ENCODE data around the gene TMEM51. TPM values are rescaled to one million over a fixed set of nuclear protein-coding genes. Genes with fewer than 3 reads are reported as not detected.

TMEM51 gene
- polyA plus RNA-seq, 1 donor from 2014 or later = not detected

DNA sequence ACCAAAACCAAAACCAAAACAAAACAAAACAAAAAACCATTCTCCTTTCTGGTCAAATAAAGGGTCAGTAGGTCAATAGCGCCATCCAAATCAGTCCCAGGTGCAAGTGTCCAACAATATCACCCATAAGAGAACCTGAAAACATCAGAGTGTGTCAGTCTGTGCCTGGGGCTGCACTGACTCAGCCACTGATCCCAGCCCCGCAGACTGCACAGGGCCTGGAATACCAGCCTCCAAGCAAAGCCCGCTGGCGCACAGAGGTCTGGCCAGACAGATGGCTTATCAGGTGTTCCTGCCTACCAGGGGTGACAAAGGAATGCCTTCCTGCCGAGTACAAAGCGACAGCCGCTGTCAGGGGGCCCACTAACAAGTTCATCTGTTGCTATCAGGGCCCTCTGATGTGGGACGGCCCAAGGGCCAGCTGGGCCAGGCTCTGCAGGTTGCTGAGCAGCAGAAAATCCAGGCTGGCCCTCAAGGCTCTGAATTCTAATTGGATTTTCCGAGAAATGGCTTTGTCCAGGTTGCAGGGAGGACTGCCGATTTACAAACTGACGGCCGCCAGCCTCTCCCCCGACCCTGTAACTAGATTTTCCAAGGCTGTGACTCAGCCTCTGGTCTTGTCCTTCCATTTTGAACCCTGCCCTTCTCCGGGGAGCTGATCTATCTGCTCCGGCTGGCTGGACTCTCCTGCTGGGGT is 13.7 kb upstream of the TMEM51 start:
- H3K27ac Mint-ChIP-seq = peak overlapping the region in 1 of 3 donors; percentile 64
- peaks cover 0 to 4% (median 2%) of the 10 kb centered on the region in 3 donors for H3K9me3 Mint-ChIP-seq
- H3K4me3 Mint-ChIP-seq = no peak overlapping the region
- H3K4me1 Mint-ChIP-seq = no peaks in the 10 kb centered on the region
- H3K27me3 Mint-ChIP-seq = peaks cover 36% of the 10 kb centered on the region
- no peaks in the 10 kb centered on the region for H3K36me3 Mint-ChIP-seq

DNA sequence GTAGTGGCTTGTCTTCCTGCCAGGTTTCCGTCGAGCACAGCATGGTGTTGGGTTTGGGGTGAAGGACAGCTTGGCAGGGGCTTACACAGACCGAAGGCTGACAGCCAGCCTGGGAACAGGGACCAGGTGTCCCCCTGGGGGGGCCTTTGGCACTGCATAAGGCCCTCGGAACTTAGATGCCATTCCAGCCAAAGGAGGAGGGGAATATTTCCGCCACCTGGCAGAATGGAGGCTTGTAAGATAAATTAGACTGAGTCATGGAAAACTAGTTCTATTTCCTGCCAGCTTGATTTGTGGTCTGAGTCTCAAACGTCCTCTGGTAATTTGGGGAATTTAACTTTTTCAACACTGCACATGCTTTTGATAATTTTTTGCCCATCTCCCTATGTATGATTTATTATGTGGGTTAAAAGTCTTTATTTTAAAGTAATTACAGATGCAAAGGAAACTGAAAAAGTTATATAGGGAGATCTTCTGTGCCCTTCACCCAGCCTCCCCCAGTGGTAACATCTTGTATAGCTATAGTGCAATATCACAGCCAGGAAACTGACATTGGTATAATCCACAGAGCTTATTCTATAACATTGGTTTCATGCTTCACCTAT is 11.5 kb upstream of the TMEM51 start:
- H3K36me3 Mint-ChIP-seq = no peaks in the 10 kb centered on the region
- H3K4me1 Mint-ChIP-seq = no peaks in the 10 kb centered on the region
- no peak overlapping the region for H3K27ac Mint-ChIP-seq
- H3K27me3 Mint-ChIP-seq = peaks cover 33% of the 10 kb centered on the region
- H3K9me3 Mint-ChIP-seq = peaks cover 0 to 4% (median 2%) of the 10 kb centered on the region in 3 donors
- no peak overlapping the region for H3K4me3 Mint-ChIP-seq

DNA sequence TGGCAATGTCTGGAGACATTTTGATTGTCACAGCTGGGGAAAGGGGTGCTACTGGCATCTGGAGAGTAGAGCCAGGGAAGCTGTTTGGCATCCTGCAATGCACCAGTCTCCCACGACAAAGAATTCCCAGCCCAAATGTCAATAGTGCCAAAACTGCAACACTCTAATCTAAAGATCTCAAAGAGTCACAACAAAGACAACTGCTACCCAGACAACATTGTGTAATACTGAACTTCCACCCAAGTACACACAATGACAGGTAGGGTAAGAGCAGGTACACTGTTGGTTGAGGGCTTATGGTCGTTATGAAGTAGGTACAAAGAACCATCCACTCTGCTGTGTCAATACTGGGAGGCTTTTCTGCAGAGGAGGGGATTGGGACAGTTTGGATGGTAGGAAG is 8.2 kb upstream of the TMEM51 start:
- H3K9me3 Mint-ChIP-seq = peaks cover 0 to 2% (median 0%) of the 10 kb centered on the region in 3 donors
- H3K27me3 Mint-ChIP-seq = peaks cover 33% of the 10 kb centered on the region

DNA sequence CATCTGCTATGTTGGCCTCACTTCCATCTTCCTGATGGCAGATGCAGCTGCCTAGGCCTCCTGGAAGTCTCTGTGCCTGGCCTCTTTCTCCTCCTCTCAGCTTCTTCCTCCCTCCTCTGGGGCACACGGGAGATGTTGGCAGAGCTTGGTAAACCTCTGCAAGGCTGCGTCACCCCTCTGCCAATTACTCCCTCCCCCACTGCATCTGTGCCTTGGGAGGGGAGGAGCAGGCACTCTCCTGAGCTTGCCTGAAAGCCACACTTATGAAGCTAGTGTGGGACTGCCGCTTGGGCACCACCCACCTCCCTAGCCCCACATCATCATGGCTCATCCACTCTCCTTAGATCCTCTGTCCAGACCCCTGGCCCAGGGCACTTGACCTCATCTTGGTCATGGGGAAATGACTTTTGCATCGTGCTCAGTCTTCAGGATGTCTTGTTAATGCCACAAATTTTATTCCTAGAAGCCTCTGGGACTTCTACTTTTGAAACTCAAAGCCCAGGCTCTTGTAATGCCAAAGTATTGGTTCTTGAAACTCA is 7.3 kb upstream of the TMEM51 start:
- H3K27ac Mint-ChIP-seq = no peak overlapping the region
- peak overlapping the region in 1 of 4 donors; percentile 33 for H3K4me3 Mint-ChIP-seq
- H3K27me3 Mint-ChIP-seq = peaks cover 30% of the 10 kb centered on the region

More for the DNA sequence above, 8.2 kb upstream of the TMEM51 start:
- Mint-ChIP-seq H3K27ac (no peak overlapping the region), H3K4me3 (peak overlapping the region in 1 of 4 donors; percentile 18), H3K36me3 (no peaks in the 10 kb centered on the region), H3K4me1 (no peaks in the 10 kb centered on the region)

DNA sequence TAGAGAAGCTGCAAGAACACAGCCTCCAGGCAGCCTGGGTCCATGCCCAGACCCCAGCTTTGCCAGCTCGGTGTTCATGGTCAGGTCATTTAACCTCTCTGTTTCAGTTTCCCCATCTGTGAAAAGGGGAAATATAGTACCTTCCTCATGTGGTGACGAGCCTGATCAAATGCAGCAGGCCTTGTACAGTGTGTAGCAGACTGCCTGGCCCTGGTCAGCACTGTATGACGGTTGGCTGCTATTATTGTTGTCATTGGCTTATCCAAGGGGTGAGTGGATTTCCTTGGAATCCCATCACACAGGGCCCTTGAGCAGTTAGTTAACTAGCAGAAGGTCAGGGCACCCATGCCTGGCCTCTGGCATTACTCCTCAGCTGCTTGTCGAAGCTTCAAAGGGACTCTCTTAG is 6.6 kb upstream of the TMEM51 start:
- Mint-ChIP-seq H3K4me1 (peaks cover 0 to 5% (median 0%) of the 10 kb centered on the region in 3 donors), H3K36me3 (no peaks in the 10 kb centered on the region), H3K27me3 (peaks cover 32% of the 10 kb centered on the region)

More for the DNA sequence above, 7.3 kb upstream of the TMEM51 start:
- Mint-ChIP-seq H3K36me3 (no peaks in the 10 kb centered on the region), H3K4me1 (peaks cover 0 to 4% (median 0%) of the 10 kb centered on the region in 3 donors), H3K9me3 (peaks cover 0 to 5% (median 0%) of the 10 kb centered on the region in 3 donors)

DNA sequence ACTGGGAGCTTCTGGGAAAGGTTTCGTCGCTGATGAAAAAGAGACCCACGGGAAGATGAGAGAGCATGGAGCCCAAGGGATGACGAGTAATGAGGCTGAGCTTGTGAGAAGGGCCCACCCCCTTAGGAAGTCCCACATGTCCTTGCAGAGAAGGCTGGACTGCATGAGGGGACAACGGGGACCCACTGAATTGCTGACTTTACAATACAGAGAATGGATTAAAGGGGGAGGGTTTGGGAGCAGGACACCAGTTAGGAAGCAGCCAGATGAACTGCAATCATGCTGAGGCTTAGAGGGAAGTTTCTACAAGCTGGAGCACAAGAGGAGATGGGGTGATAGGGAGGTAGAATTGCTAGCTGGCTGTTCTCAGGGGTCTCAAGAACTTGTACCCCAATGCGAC is 5.5 kb upstream of the TMEM51 start:
- peaks cover 35% of the 10 kb centered on the region for H3K27me3 Mint-ChIP-seq
- H3K36me3 Mint-ChIP-seq = no peaks in the 10 kb centered on the region
- H3K4me3 Mint-ChIP-seq = no peak overlapping the region
- no peak overlapping the region for H3K27ac Mint-ChIP-seq
- H3K4me1 Mint-ChIP-seq = peaks cover 0 to 5% (median 1%) of the 10 kb centered on the region in 3 donors
- H3K9me3 Mint-ChIP-seq = peaks cover 0 to 5% (median 0%) of the 10 kb centered on the region in 3 donors

More for the DNA sequence above, 6.6 kb upstream of the TMEM51 start:
- H3K4me3 Mint-ChIP-seq = no peak overlapping the region
- peaks cover 0 to 5% (median 0%) of the 10 kb centered on the region in 3 donors for H3K9me3 Mint-ChIP-seq
- no peak overlapping the region for H3K27ac Mint-ChIP-seq

DNA sequence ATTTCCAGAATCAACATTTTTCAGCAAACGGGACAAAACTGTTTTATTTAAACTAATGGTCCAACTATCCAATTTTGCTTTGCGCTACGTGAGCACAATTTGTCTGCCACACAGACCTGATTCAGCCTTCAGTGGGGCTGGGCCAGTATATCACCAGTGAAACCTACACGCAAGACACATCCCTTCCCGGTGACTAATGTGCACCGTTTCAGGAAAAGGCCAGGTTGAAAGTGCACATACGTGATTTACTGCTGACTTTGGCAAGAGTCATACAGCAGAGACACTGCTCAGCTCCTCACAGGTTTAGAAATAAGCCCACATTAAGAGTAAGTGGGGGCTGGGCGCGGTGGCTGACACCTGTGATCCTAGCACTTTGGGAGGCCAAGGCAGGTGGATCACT is 5.1 kb upstream of the TMEM51 start:
- Mint-ChIP-seq H3K27me3 (peaks cover 33% of the 10 kb centered on the region), H3K9me3 (peaks cover 0 to 3% (median 0%) of the 10 kb centered on the region in 3 donors), H3K4me3 (no peak overlapping the region), H3K36me3 (no peaks in the 10 kb centered on the region), H3K4me1 (peaks cover 1 to 5% (median 2%) of the 10 kb centered on the region in 3 donors), H3K27ac (no peak overlapping the region)

DNA sequence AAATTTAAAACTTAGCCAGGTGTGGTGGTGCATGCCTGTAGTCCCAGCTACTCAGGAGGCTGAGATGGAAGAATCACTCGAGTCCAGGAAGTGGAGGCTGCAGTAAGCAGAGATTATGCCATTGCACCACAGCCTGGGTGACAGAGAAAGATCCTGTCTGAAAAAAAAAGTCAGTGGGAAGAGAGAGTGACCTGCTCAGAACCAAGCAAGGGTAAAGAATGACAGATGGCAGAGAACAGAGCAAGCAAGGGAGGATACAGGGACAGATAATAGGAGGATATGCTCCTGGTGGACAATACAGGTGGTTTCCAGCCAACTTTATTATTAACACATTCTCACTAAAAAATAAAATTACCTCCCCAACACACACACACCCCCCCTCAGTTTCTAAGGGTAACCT is 4.6 kb upstream of the TMEM51 start:
- Mint-ChIP-seq H3K27me3 (peaks cover 31% of the 10 kb centered on the region), H3K27ac (no peak overlapping the region), H3K9me3 (peaks cover 0 to 3% (median 0%) of the 10 kb centered on the region in 3 donors), H3K4me3 (no peak overlapping the region), H3K4me1 (peaks cover 1 to 5% (median 2%) of the 10 kb centered on the region in 3 donors), H3K36me3 (no peaks in the 10 kb centered on the region)

DNA sequence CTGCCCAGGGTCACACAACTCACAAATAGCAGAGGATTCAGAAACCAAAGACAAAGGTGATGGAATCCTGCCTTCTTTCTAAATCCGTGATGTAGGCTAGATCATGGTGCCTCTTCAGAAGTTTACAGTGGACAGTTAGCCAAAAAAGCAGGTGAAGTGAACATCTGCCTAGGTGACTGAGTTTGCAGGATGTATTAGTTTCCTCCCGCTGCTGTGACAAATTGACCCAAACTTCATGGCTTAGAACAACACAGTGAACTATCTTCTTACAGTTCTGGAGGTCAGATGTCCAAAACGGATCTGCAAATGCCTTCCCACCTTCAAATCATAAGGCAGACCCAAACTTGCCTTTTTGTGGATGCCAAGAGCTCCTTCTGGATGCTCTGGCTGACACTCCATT is 3.2 kb upstream of the TMEM51 start:
- Mint-ChIP-seq H3K27ac (no peak overlapping the region), H3K27me3 (peaks cover 37% of the 10 kb centered on the region), H3K9me3 (peaks cover 0 to 3% (median 0%) of the 10 kb centered on the region in 3 donors), H3K36me3 (no peaks in the 10 kb centered on the region), H3K4me3 (no peak overlapping the region), H3K4me1 (peaks cover 7 to 8% (median 7%) of the 10 kb centered on the region in 3 donors)

DNA sequence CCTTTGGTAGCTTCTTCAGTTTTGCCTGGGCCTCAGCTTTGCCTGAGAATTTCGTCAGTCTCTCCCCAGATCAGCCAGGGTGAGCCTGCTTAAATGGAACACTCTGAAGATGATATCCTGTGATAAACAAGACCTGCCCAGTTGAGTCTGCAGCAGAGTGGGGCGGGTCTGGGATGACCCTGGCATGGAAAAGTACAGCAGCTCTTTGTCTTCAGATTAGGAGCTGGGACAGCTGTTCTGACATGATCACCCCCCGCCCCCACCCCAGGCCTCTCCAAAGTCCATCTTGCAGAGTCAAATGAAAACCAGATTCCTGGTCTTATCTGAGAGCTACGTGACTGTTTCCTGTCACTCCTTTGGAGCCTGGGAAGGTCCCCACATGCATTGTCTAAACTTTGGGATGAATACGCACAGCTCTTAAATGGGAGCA is 2.2 kb upstream of the TMEM51 start:
- peaks cover 0 to 3% (median 0%) of the 10 kb centered on the region in 3 donors for H3K9me3 Mint-ChIP-seq
- no peaks in the 10 kb centered on the region for H3K36me3 Mint-ChIP-seq
- no peak overlapping the region for H3K4me3 Mint-ChIP-seq
- H3K4me1 Mint-ChIP-seq = peaks cover 10 to 13% (median 12%) of the 10 kb centered on the region in 3 donors
- peaks cover 43% of the 10 kb centered on the region for H3K27me3 Mint-ChIP-seq
- no peak overlapping the region for H3K27ac Mint-ChIP-seq

DNA sequence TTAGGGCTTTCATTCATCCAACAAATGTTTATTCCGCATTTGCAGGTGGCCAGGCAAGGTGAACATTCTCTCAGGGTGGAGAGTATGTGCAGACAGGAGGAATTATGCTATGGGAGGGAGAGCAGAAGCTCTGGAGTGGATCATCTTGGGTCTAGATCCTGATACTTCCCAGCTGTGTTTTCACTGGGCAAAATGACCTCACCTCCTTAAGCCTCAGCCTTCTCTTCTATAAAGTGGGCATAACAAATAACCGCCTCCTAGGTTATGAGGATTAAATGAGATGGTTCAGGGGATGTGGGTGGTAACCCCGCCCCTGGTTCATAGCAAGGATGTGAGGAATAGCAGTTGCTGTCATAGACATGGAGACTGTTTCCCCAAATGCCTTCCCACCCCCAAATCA is 1.7 kb upstream of the TMEM51 start:
- no peaks in the 10 kb centered on the region for H3K36me3 Mint-ChIP-seq
- H3K4me1 Mint-ChIP-seq = peaks cover 12 to 16% (median 12%) of the 10 kb centered on the region in 3 donors
- no peak overlapping the region for H3K4me3 Mint-ChIP-seq
- no peak overlapping the region for H3K27ac Mint-ChIP-seq
- H3K27me3 Mint-ChIP-seq = peaks cover 43% of the 10 kb centered on the region
- H3K9me3 Mint-ChIP-seq = peaks cover 0 to 3% (median 0%) of the 10 kb centered on the region in 3 donors

DNA sequence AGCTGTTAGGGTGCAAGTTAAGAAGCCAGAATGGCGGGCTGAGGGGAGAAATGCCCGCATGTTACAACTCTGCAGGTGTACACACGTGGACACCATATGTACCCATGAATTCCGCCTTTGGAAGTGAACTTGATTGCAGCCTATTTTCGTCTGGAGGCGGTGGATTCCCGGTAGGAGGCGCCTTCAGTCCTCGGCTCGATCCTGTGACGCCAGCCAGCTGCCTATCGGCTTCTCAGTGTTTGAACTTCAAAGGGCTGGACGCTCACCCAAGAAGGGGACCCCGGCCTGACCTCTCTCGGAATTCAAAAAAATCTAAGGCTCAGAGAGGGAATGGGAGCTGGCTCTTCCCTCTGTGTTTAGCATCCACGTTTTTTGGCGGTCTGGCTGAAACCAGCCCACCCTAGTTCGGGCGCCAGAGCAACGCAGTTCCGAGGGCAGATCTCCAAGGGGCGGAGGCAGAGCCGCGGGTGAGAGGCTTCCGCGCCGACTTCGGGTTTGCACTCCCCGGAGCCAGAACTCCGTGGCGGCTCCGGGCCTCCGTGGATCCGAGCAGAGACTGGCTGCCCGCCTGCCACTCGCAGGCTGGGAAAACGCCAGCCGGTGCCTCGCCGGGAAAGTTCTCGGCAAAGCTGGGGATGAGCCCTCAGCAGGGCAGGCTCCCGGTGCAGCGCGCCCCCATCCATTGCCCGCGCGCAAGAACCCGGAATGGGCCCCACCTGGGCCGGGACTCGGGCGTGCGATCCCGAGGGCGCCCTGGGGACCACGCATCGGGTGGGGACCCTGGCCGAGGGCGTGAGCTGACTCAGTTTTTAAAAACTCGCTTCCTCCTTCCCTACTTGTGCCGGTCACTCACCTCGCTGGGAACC is 996 bp upstream of the TMEM51 start:
- Mint-ChIP-seq H3K4me3 (peak overlapping the region in 1 of 4 donors; percentile 70), H3K9me3 (peaks cover 0 to 3% (median 0%) of the 10 kb centered on the region in 3 donors), H3K27ac (no peak overlapping the region), H3K27me3 (peaks cover 43% of the 10 kb centered on the region), H3K36me3 (no peaks in the 10 kb centered on the region), H3K4me1 (peaks cover 12 to 16% (median 12%) of the 10 kb centered on the region in 3 donors)

DNA sequence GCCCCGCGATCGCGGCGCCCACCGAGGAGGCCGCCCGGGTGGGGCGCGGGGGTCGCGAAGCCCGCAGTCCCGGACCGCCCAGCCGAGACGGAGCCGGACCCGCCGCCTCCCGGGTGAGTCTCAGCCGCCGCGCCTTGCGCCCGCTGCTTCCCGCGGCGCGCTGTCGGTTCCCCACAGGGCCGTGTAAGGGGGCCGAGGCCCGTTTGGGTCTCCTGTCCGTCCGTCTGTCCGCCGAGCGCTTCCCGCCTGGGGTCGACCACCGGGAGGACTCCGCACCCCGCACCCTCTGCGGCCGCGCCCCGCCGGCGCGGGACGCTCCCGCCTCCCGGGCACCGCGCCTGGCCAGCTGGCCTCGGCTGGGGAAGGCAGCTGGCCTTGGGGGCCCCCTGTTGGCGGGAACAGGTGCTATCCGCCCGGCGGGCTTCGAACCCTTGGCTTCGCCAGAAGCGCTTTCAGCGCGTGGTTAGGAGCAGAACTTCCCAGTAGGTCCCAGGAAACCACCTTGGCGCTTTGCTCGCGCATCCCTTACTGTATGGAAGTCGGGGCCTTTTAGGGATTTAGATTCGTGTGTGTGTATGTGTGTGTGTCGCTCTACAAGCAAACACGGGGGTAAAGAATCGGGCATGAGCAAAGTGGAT is 414 bp downstream of the TMEM51 start:
- no peak overlapping the region for H3K27ac Mint-ChIP-seq
- peaks cover 35% of the 10 kb centered on the region for H3K27me3 Mint-ChIP-seq
- H3K36me3 Mint-ChIP-seq = no peaks in the 10 kb centered on the region
- H3K9me3 Mint-ChIP-seq = peaks cover 0 to 3% (median 0%) of the 10 kb centered on the region in 3 donors
- peaks cover 12 to 16% (median 12%) of the 10 kb centered on the region in 3 donors for H3K4me1 Mint-ChIP-seq
- peak overlapping the region in 2 of 4 donors; percentile 62 to 90 for H3K4me3 Mint-ChIP-seq

DNA sequence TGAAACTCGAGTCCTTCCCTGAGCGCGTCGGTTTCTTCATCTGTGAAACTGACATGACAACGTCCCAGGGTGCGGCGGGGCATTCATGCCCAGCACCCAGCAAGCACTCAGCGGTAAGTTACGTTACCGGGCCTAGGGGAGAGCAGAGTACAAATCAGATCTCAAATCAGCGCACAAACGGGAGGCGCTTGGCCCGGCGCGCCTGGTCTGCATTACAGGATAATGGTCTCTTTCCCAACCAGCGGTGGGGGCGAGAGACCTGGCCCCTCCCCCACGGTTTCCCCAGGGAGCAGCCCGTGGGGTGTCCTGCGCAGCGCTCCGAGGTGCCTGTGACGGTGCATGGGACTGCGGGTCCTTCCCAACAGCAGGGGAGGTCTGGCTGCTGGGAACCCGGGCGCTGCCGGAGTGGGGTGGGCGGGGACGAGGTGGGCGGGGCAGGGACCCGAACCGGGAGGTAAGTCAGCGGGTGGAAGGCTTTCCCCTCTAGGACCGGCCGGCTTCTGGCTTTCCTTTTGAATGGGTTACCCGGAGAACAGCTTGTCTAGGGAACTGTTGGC is 1.0 kb downstream of the TMEM51 start:
- Mint-ChIP-seq H3K27ac (no peak overlapping the region), H3K27me3 (peaks cover 35% of the 10 kb centered on the region), H3K9me3 (peaks cover 0 to 3% (median 0%) of the 10 kb centered on the region in 3 donors), H3K4me3 (peak overlapping the region in 2 of 4 donors; percentile 62 to 90), H3K36me3 (no peaks in the 10 kb centered on the region), H3K4me1 (peaks cover 12 to 16% (median 12%) of the 10 kb centered on the region in 3 donors)

Data from IgD-negative memory B cell (primary cell).